GM19395 (cell line): Measurements from ENCODE around the gene SMG1.
A peak's percentile ranks its signal among the peaks of the same experiment; 100 is the strongest.
"Not testable (repeated sequence)": the region's sequence is repeated elsewhere in the genome, so short reads cannot be mapped to it uniquely, and the experiment has no call there.

Experiments
- ATAC-seq: cut with Tn5 transposase; IDR thresholded peaks from one replicate; pipeline ENCODE4 v1.9.1; 2021; ENCODE audit warnings: mild to moderate bottlenecking, moderate library complexity; ENCODE audit not compliant: unreplicated experiment

The SMG1 gene

DNA sequence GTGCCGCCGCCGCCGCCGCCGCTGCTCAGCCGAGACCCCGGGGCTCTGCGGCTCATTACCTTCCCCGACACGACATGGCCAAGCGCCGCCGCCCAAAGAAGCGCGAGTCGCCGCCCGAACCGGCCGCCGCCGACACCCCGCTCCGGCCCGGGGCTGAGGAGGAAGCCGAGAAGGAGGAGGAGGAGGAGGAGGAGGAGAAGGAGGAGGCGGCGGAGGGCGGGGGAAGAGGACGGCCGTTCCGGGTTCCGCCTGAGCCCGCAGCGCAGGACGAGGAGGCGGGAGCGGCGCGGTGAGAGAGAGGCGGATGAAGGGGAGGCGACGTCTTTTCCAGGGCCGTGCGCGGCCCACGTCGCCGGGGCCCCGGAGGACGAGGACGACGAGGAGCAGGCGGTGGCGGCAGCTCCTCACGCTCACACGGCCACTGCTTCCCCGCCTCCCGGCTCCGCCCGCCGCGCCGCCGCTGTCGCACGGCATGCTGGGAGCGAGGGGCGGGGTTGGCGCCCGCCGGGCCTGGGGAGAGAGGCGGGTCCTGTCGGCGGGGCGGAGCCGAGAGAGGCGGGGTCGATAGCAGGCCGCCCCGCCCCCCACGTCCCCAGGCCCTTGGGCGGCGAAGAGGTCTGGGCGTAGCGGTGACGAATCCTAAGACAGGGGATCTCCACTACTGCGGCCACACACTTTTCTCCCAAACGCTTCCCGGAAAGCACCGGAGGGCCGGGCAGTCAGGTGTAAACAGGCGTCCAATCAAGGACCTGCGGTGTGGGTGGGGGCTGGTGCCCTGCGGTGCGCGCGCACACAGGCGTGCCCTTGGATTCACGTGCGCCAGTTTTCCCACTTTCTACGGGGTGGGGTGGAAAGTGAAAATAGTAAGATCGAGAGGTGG lies at the start of gene SMG1:
SMG1 (minus strand) TSS at position 423 of the 880 bp plus-strand sequence; CDS start at position 56, 367 bp downstream.
- peak; percentile 91 for ATAC-seq

DNA sequence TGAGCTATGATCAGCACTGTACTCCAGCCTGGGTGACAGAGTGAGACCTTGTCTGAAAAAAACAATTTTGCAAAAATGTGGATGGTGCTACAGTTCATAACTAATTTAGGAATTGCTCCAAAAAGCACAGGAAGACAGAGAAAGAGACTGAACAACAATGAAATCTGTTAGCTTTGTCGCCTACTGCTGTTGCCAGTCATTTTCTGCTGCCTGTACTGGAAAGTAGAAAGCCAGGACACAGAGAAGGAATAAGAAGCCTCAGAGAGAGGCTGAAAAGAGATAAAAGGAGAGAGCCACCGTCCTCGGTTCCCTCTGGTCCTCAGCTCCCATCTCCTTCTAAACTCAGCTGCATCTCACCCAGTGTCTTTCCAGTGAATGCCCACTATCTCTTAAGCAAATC lies 48.9 kb upstream of the SMG1 start:
- no peak for ATAC-seq

DNA sequence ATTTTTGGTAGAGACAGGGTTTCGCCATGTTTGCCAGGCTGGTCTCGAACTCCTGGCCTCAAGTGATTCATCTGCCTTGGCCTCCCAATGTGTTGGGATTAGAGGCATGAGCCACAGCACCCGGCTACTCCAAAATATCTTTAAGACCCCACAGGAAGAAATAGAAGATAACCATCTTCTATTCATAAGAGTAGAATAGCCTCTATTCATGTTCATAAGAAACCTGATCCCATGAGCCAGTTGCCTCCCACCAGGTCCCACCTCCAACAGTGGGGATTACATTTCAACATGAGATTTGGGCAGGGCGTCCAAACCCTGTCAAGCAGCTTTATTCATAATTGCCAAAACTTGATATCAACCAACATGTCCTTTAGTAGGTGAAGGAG lies 43.6 kb upstream of the SMG1 start:
- ATAC-seq, result no peak

DNA sequence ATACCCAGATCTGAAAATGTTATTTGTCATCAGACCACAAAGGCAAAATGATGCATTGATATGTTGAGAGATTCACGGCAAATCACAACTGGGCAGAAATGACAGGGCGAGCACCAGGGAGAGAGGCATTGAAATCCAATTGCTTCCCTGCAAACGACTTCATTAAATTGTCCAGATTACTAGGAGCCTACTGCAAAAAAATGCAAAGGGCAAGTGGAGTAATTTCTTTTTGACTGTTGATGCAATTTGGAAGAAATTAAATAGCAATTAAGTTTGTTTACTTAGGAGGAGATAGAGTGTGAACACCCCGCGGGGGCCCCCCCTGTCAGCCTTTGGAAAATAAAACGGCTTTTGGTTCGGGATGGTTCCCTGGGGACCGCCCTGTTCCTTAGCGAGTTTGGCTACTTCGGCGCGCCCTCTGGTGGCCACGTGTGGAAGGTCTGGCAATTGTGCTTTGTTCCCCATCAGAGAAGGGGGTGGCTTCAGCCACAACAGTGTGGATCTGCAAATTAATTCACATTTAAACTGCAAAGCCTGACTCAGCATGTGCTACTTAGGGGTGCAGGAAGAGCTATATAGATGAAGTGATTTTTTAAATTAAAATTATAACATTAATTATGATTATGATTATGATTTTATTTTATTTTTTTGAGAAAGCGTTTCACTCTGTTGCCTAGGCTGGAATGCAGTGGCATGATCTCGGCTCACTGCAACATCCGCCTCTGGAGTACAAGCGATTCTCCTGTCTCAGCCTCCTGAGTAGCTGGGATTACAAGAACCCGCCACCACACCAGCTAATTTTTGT lies 43.0 kb upstream of the SMG1 start:
- no peak for ATAC-seq

DNA sequence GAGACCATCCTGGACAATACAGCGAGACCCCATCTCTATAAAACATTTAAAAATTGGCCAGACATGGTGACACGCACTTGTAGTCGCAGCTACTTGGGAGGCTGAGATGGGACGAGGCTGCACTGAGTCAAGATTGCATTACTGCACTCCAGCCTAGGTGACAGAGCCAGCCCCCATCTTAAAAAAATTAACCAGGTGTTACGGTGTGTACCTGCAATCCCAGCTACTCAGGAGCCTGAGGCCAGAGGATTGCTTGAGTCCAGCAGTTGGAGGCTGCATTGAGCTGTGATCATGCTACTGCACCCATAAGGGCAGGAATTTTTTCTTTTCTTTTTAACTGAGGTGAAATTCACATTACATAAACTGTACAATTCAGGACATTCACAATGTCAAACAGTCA lies 40.6 kb upstream of the SMG1 start:
- no peak for ATAC-seq

DNA sequence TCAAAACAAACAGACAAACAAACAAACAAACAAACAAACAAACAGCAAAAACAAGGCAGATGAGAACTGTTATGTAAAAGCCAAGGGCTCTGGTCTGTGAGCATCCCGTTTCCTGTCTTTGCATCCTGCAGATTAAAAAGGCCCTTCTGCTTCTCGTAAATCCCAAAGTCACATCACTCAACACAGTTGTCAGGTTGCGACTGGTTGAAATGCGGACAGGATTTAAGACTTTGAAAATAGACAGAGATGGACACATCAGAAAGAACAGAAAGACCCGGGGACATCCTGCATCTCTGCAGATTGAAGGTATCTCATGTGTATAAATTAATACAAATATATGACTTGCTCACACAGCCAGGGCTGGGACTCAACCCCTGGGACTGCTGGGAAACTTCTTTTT lies 39.3 kb upstream of the SMG1 start:
- ATAC-seq, result no peak

DNA sequence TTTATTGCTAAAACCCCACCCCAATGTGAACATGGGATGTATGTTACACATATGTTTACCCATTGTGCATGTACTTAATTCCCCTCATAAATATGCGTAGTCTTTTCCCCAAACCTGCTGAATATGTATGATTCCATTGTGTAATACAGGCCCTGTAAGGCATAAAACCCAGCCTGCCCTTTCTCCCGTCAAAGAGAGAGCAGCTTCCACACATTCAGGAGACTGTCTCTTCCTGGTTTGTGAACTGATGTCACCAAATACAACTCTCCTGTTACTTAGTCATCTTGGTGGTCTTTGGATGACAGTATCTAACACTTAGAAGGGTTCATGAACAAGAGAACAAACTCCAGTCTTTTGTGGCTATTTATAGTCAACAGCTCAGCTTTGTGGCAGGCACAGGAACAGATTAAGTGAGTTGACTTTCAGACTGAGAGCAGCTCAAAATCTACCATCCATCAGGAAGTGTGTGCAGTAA lies 32.9 kb upstream of the SMG1 start:
- no peak for ATAC-seq

DNA sequence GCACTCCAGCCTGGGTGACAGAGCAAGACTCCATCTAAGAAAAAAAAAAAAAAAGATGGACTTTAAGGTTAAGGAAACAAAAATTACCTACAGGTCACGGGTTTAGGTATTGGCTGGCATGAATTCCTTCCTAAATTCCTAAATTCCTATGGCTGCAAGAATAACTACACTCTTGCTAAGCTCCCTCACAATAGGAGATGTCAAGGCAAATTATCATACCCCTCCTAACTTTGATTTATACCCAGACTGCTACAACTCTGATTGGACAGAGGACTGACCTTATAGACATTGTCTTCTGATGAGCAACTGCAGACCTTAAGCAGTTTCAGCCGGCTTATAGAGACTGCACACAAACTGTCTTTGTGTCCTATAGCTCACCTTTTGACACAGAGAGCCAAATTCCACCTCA lies 32.4 kb upstream of the SMG1 start:
- ATAC-seq, result no peak

DNA sequence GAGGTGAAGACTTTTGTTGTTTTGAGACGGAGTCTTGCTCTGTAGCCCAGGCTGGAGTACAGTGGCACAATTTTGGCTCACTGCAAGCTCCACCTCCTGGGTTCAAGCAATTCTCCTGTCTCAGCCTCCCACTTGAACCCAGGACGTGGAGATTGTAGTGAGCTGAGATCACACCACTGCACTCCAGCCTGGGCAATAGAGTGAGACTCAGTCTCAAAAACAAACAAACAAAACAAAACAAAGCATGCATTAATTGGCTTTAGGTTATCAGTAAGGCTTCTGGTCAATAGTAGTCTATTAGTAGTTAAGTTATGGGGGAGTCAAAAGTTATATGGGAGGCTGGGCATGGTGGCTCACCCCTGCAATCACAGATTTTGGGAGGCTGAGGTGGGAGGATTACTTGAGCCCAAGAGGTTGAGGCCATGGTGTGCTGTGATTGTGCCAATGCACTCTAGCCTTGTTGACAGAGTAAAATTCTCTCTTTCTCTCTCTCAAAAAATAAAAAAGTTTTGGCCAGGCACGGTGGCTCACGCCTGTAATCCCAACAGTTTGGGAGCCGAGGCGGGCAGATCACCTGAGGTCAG lies 30.5 kb upstream of the SMG1 start:
- not testable (repeated sequence) for ATAC-seq

DNA sequence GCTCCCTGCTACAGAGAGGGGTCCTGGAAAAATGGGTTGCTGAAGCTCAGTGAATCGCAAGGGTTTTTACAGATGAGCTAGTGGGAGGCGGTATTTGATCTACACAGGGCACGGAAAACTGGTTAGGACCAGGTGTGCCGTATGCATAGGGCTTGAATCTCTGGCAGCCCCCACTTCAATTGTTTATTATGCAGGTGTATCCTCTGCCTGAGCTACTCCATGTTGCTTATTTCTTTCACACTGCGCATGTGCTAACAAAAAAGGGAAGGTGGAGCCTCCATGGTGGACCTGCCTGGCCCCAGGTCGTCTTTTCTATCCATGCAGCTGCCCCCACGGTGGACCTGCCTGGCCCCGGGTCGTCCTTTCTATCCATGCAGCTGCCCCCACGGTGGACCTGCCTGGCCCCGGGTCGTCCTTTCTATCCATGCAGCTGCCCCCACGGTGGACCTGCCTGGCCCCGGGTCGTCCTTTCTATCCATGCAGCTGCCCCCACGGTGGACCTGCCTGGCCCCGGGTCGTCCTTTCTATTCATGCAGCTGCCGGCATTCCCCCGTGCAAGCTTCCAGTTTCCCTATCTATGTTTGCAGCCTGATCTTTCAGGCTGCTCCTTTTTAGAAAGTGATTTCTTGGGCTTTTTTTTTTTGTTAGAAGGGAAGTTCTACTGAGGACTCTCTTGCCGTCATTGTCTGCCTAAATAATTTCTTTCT lies 29.8 kb upstream of the SMG1 start:
- ATAC-seq, result not testable (repeated sequence)

DNA sequence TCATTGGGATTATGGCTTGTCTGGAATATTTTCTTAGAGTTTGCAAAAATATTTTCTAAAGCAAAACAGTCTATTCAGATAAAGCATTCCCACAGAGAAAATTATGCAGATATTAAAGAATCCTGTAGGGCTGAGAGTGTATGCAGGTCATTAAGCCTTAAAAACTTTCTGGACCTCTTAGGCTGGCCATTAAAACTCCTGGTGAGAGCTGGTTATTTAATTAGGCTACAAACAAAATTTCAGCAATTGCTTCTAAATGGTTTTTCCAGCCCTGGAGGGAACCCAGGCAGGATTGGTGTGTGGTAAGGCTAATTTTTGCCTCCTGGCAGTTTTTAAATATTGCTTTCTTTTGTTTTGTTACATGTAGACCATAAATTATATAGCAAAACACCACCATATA lies 27.3 kb upstream of the SMG1 start:
- no peak for ATAC-seq

DNA sequence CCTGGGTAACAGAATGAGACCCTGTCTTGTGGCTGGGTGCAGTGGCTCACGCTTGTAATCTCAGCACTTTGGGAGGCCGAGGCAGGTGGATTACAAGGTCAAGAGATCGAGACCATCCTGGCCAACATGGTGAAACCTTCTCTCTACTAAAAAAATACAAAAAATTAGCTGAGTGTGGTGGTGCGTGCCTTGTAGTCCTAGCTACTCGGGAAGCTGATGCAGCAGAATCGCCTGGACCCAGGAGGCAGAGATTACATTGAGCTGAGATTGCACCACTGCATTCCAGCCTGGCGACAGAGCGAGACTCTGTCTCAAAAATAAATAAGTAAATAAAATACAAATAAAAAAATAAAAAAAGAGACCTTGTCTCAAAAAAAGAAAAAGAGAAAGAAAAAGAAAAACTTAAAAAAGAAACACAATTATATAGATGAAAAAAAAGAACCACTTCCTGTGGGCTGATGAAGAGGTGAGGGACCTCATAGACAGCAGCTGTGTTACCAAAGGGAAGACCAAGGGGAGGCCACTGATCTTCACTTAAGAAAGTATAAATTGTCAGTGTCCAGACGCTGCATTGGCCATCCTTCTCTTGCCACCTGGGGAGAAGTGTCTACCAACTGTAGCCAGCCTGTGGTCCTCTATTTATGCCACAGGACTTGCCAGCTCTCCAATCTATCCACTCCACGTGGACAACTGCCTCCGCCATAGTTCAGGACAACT lies 24.4 kb upstream of the SMG1 start:
- no peak for ATAC-seq

DNA sequence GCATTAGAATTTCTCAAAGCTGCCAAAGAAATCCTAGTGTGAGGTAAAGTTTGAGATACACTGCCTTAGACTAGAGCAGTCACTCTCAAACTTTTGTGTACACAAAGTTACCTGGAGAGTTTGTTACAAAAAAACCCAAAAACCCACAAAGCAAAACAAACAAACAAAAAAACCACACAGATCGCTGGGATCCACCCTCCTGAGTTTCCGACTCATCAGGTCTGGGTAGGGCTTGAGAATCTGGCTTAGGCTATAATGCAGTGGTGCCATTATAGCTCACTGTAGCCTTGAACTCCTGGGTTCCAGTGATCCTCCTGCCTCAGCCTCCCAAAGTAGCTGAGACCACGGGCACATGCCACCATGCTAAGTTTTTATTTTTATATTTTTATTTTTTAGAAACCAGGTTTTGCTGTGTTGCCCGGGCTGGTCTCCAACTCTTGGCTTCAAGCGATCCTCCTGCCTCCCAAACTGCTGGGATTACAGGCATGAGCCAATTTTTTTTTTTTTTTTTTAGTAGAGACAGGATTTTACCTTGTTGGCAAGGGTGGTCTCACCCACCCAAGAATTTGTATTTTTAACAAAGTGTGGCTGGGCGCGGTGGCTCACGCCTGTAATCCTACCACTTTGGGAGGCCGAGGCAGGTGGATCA lies 22.3 kb upstream of the SMG1 start:
- no peak for ATAC-seq

DNA sequence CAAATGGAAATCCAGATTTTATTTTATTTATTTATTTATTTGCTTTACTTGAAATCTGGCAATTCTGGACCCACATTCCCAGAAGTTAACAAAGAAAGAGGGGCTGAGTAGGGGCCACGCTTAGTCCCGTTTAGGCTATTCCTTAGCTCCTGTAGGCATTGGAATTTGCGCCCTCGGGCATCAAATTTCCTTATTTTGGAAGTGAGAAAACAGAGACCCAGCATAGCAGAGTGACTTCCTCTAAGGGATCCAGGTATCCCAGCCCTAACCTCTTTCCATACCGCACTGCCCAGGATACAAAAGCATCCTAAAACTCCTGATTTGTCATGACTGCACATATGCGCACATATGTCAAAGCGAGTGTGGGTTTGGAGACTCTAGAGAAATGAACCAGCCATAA lies 19.0 kb upstream of the SMG1 start:
- ATAC-seq, result no peak

DNA sequence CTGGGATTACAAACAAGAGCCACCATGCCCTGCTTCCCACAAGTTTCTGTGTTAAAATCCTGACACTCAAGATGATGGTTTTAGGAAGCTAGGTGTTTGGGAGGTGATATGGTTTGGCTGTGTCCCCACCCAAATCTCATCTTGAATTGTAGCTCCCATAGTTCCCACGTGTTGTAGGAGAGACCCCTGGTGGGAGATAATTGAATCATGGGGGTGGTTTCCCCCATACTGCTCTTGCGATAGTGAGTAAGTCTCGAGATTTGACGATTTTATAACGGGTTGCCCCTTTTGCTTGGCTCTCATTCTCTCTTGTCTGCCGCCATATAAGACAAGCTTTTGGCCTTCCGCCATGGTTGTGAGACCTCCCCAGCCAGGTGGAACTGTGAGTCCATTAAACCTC lies 17.2 kb upstream of the SMG1 start:
- no peak for ATAC-seq

DNA sequence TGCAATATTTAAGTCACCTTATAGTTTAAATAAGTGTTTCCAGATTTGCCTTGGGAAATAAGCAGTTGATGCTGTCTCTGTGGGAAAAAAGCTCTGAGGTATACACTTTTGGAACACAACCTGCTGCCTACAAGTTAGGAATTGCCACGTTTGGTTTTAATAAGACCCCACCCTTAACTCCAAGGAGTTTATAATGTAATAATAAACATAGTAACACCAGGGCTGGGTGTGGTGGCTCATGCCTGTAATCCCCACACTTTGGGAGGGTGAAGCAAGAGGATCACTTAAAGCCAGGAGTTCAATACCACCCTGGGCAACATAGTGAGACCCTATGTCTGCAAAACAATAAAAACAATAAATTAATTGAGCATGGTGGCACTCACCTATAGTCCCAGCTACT lies 15.9 kb upstream of the SMG1 start:
- no peak for ATAC-seq

DNA sequence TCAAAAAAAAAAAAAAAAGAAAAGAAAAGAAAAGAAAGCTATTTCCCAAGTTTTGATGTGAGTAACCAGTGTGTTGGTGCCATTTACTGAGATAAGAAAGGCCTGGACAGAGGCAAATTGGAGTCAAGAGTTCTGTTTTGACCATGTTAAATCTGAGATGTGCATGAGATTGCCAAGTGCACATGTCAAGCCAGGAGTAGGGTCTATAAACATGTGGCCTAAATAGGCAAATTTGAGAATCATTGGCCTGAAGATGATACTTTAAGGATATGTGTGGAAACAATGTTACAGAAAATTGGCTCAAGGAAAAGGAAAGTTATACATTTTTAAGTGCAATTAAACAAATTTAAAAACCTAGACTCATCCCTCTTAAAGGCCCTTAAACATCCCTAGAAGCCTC lies 15.3 kb upstream of the SMG1 start:
- no peak for ATAC-seq

DNA sequence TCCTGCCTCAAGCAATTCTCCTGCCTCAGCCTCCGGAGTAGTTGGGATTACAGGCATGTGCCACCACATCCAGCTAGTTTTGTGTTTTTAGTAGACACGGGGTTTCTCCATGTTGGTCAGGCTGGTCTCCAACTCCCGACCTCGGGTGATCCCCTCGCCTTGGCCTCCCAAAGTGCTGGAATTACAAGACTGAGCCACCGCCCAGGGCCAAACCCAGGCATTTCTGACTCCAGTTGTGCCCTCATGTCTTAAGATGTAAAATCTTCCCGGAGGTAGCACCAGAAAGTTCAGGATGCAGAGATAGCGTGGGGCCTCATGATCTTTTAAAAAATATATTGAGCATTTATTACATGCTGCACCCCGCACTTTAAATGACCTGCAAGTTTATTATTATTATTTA lies 12.8 kb upstream of the SMG1 start:
- no peak for ATAC-seq

DNA sequence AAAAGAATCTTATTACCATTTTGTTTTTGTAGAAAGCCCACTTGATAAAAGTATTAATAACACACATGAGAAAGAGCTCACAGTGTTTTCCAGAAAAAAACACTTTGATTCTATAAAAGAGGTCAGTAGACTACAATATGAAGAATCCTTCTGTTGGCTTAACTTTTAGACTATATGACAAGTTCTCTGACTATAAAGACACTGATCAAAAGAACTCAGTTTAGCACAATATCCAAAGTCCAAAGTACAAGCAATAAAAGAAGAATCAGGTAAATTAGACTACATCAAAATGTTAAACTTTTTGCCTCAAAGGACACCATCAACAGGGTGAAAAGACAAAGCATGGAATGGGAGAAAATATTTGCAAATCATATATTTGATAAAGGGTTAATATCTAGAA lies 11.2 kb upstream of the SMG1 start:
- ATAC-seq, result no peak
